ENCODE data around the gene MAP3K20.
"Not testable (repeated sequence)": the region's sequence is repeated elsewhere in the genome, so short reads cannot be mapped to it uniquely, and the experiment has no call there.

MAP3K20 gene

DNA sequence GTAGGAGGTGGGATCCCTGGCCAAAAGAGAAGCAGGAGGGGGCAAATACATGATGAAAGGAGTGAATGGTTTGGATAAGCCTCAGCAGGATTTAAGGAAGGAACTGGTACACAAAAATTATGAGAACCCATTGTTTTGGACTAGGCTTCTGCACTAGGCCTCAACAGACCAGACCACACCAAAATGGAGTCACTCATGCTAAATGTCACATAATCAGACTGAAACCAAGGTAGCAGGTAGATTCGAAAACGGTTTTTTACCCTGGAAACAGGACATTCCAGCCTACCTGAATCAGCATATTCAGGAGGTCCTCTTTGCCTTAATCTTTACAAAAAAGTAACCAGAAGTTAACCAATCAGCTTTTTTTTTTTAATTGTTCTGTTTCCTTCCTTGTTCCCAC is 229.7 kb downstream of the MAP3K20 start:
- DNase-seq (ENCODE audit: extremely low read depth in 1 of 2, low read depth in 1 of 2), result no peak

- DNase-seq (ENCODE audit: extremely low read depth in 1 of 2, low read depth in 1 of 2), result no peak
Measured at GRCh38 chr2:173307293-173307692, 231.6 kb downstream of the MAP3K20 start.

DNA sequence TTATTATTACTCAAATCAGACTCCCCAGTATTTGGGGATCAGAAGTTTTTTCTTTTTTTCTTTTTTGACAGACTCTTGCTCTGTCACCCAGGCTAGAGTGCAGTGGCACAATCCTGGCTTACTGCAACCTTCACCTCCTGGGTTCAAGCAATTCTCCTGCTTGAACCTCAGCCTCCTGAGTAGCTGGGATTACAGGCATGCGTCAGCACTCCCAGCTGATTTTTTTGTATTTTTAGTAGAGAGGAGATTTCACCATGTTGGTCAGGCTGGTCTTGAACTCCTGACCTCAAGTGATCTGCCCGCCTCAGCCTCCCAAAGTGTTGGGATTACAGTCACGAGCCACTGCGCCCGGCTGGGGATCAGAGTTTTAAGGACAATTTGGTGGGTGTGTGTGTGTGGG is 233.7 kb downstream of the MAP3K20 start:
- not testable (repeated sequence) for DNase-seq (ENCODE audit: extremely low read depth in 1 of 2, low read depth in 1 of 2)

GRCh38 chr2:173311844-173312606 is 236.4 kb downstream of the MAP3K20 start:
- DNase-seq (ENCODE audit: extremely low read depth in 1 of 2, low read depth in 1 of 2), result no peak

All from activated CD8-positive, alpha-beta memory T cell treated with anti-CD3 and anti-CD28 coated beads for 1 hour (primary cell).